Psoas muscle (tissue), 8 donors: Measurements from ENCODE around the gene GPC6. TPM values are rescaled to one million over a fixed set of nuclear protein-coding genes. Genes with fewer than 3 reads are reported as not detected.

Experiments used
- ATAC-seq, 4 donors: fragments of 200-7000 bp; cut with Tn5 transposase; one replicate each; pipeline ENCODE4 v1.9.1; 2020; ENCODE audit warnings: moderate library complexity in 3 of 4, mild to moderate bottlenecking in 2 of 4
- DNase-seq, 2 donors: peaks; one replicate each; pipeline ENCODE4 v3.0.0-alpha.2; 2020
- H3K27ac ChIP-seq: fragments of 200-600 bp; one replicate; pipeline ENCODE4 v1.8.0; 2022
- H3K27me3 ChIP-seq, 3 donors: fragments of 200-600 bp in 1 of 3; one replicate each; pipeline versions ENCODE4 v1.6.1 to v1.8.0; 2013 to 2022; ENCODE audit warnings: low read length in 2 of 3, mild to moderate bottlenecking in 2 of 3, moderate library complexity in 1 of 3; ENCODE audit not compliant: insufficient read depth in 3 of 3
- H3K36me3 ChIP-seq, 2 donors: fragments of 200-600 bp in 1 of 2; one replicate each; pipeline versions ENCODE4 v1.6.1 to v1.8.0; 2013 to 2022; ENCODE audit warnings: low read depth in 1 of 2, mild to moderate bottlenecking in 1 of 2, moderate library complexity in 1 of 2; ENCODE audit not compliant: insufficient read depth in 1 of 2
- H3K4me1 ChIP-seq: fragments of 200-600 bp; one replicate; pipeline ENCODE4 v1.8.0; 2022
- H3K4me3 ChIP-seq: fragments of 200-600 bp; one replicate; pipeline ENCODE4 v1.8.0; 2022; ENCODE audit warnings: mild to moderate bottlenecking
- H3K9me3 ChIP-seq: fragments of 200-600 bp; one replicate; pipeline ENCODE4 v1.8.0; 2022
- CTCF ChIP-seq: fragments of 200-600 bp; IDR thresholded peaks from one replicate; pipeline ENCODE4 v1.8.0; 2022; ENCODE audit warnings: antibody characterized with exemption
- whole genome bisulfite sequencing, 3 donors: extraction: QIAGEN DNeasy Blood & Tissue Kit; methylation state at CpG; one replicate each; pipeline versions ENCODE4 v1.1.6 to v1.1.7; 2013; 5-methylcytosine and 5-hydroxymethylcytosine counted together
- intact Hi-C, 2 donors: fragments of 100-400 bp; cut with DNase I; formaldehyde crosslinking; loops; one replicate each; pipeline versions ENCODE4 v1.11.0 to v1.14.2; 2022
- polyA plus RNA-seq, 3 donors: library from polyadenylated mRNA; stranded (reverse); fragments of 200-250 nt; gene quantifications; one replicate each; pipeline ENCODE4 v1.2.3, GENCODE V29; 2013
- total RNA-seq, 4 donors: library from RNA; stranded (reverse); fragmentation: NEBNext Ultra II Directional in 2 of 4; extraction: Animal tissue kit (Norgen Biotek cat#: 25700) in 2 of 4; gene quantifications; one replicate each; pipeline versions ENCODE4 v1.2.1 to v1.2.4, GENCODE V29; 2021 to 2023
- donor health status: healthy with polysubstance abuse.
- donor health status: DM: no; HTN: no; CAD: no; lungs with moderate emphysema.
- donor health status: Bipolar disorder and iron deficiency.
- donor health status: healthy.
- donor health status: DM: yes; HTN: yes; CAD: no.
- donor health status: DM: no; HTN: no; CAD: no.
- donor health status: DM: no; HTN: no; CAD: no.
- donor health status: DM: yes; HTN: yes; CAD: no.

Gene GPC6
- total and polyA plus RNA-seq, 7 donors: 0.07 to 3.7 (median 0.57) TPM

- Histone ChIP-seq H3K9me3 (no peaks in the 10 kb centered on the region), H3K27me3 (no peaks in the 10 kb centered on the region), H3K27ac (no peak overlapping the region), H3K36me3 (no peaks in the 10 kb centered on the region), H3K4me3 (no peak overlapping the region), H3K4me1 (no peaks in the 10 kb centered on the region)
- no peak for ATAC-seq
- WGBS, 3 donors: 77 to 80% (median 79%) methylated on average over 2 of the region's 2 CpGs
- TF ChIP-seq CTCF: no peak
- intact Hi-C loops: no loop called here
- DNase-seq: no peak
These were observed 550.9 kb downstream of the GPC6 start for GRCh38 chr13:93777504-93777903.

GRCh38 chr13:93778548-93778947 lies 551.9 kb downstream of the GPC6 start:
- Histone ChIP-seq H3K36me3 (no peaks in the 10 kb centered on the region), H3K4me1 (no peaks in the 10 kb centered on the region), H3K4me3 (no peak overlapping the region), H3K27me3 (no peaks in the 10 kb centered on the region), H3K27ac (no peak overlapping the region), H3K9me3 (peaks cover 4% of the 10 kb centered on the region)
- no peak for TF ChIP-seq CTCF
- WGBS, 3 donors: 23 to 43% (median 29%) methylated on average over 1 of the region's 1 CpG
- no peak for ATAC-seq
- intact Hi-C loops: no loop called here
- no peak for DNase-seq

- no peak overlapping the region for H3K27ac ChIP-seq
- ATAC-seq (no peak), DNase-seq (no peak)
- H3K27me3 ChIP-seq: no peaks in the 10 kb centered on the region
- H3K36me3 ChIP-seq: no peaks in the 10 kb centered on the region
- no peaks in the 10 kb centered on the region for H3K4me1 ChIP-seq
- WGBS, 3 donors: 80 to 88% (median 85%) methylated on average over 1 of the region's 1 CpG
- TF ChIP-seq CTCF: no peak
- intact Hi-C loops: no loop called here
- no peak overlapping the region for H3K4me3 ChIP-seq
- peaks cover 4% of the 10 kb centered on the region for H3K9me3 ChIP-seq
These were observed 557.6 kb downstream of the GPC6 start for GRCh38 chr13:93784191-93784590.

- Histone ChIP-seq H3K27me3 (no peaks in the 10 kb centered on the region), H3K36me3 (no peaks in the 10 kb centered on the region), H3K4me1 (no peaks in the 10 kb centered on the region), H3K4me3 (no peak overlapping the region), H3K27ac (no peak overlapping the region), H3K9me3 (peaks cover 4% of the 10 kb centered on the region)
- intact Hi-C loops: no loop called here
- DNase-seq (no peak), ATAC-seq (no peak)
- no peak for TF ChIP-seq CTCF
- WGBS, 3 donors: 82 to 89% (median 83%) methylated on average over 4 of the region's 4 CpGs
These were observed 560.4 kb downstream of the GPC6 start for GRCh38 chr13:93786846-93787489.

GRCh38 chr13:93788456-93788855 lies 561.8 kb downstream of the GPC6 start:
- H3K4me3 ChIP-seq: no peak overlapping the region
- ATAC-seq (no peak), DNase-seq (no peak)
- H3K36me3 ChIP-seq: no peaks in the 10 kb centered on the region
- H3K4me1 ChIP-seq: no peaks in the 10 kb centered on the region
- H3K27ac ChIP-seq: no peak overlapping the region
- H3K9me3 ChIP-seq: no peaks in the 10 kb centered on the region
- WGBS, 3 donors: 66 to 76% (median 76%) methylated on average over 2 of the region's 2 CpGs
- TF ChIP-seq CTCF: no peak
- H3K27me3 ChIP-seq: no peaks in the 10 kb centered on the region
- intact Hi-C loops: no loop called here
